K562 (cell line): Measurements from ENCODE around the gene DKK3. TPM values are rescaled to one million over a fixed set of nuclear protein-coding genes. Genes with fewer than 3 reads are reported as not detected.

Experiments used
- ATAC-seq: fragments of 200-7000 bp; cut with Tn5 transposase; 3 replicates; pipeline ENCODE4 v1.9.1; 2020; ENCODE audit warnings: moderate library complexity
- BruUV-seq: library from RNA; stranded (reverse); fragments of 400-500 nt; replicated peaks from 2 replicates; lab custom pipeline; 2021; lab: Mats Ljungman, UMichigan
- CTCF ChIA-PET: fragments of 300-600 bp; formaldehyde crosslinking; extraction: SDS; loops from one replicate; lab custom pipeline; 2021; ENCODE audit warnings: low intra/inter-chr PET ratio; lab: Yijun Ruan, JAX
- POLR2A ChIA-PET: fragments of 300-600, 350-650 bp; sonication (Branson Sonifier 250); formaldehyde crosslinking; extraction: SDS; loops from one replicate; lab custom pipeline; 2021; ENCODE audit warnings: antibody characterized with exemption, inconsistent platforms; lab: Yijun Ruan, JAX
- DNase-seq, 4 experiments: peaks; one replicate each; pipeline versions ENCODE4 v3.0.0 to v3.0.0-alpha.2; 2011 to 2018; ENCODE audit warnings: low spot score in 3 of 4, mixed read lengths in 3 of 4; ENCODE audit errors: extremely low read depth in 1 of 4
- FAIRE-seq: peaks from 2 replicates; lab custom pipeline; 2011; peaks lifted over from hg19 to GRCh38; lab: Jason Lieb, UNC
- H2AFZ ChIP-seq: 2 replicates; pipeline ENCODE4 v1.6.0; 2011; ENCODE audit warnings: low read depth, low read length, control low read depth, inconsistent platforms
- H3K27ac ChIP-seq: fragments of 200-600 bp; 3 replicates; pipeline ENCODE4 v1.8.0; 2011; ENCODE audit warnings: low read depth, mild to moderate bottlenecking, control low read depth, inconsistent platforms, low read length, moderate library complexity, mixed read lengths; ENCODE audit errors: extremely low read depth
- H3K27me3 ChIP-seq, 2 experiments: fragments of 300-600 bp in 1 of 2; 2 replicates in 1 of 2; 3 replicates in 1 of 2; pipeline versions ENCODE4 v1.6.0 to v1.8.0; 2011; ENCODE audit warnings: inconsistent platforms in 2 of 2, low read length in 2 of 2, mild to moderate bottlenecking in 1 of 2, mixed read lengths in 1 of 2, moderate library complexity in 1 of 2; ENCODE audit not compliant: control insufficient read depth in 2 of 2, insufficient read depth in 2 of 2
- H3K36me3 ChIP-seq: fragments of 300-600 bp; 3 replicates; pipeline ENCODE4 v1.8.0; 2011; ENCODE audit warnings: mild to moderate bottlenecking, low read length, inconsistent platforms; ENCODE audit not compliant: control insufficient read depth, insufficient read depth
- H3K4me1 ChIP-seq, 2 experiments: fragments of 200-600 bp in 1 of 2; replicated peaks in 1 of 2; 2 replicates in 1 of 2; 3 replicates in 1 of 2; pipeline versions ENCODE4 v1.5.1 to v1.8.0; 2011; ENCODE audit warnings: inconsistent platforms in 2 of 2, low read length in 2 of 2, mild to moderate bottlenecking in 1 of 2, mixed read lengths in 1 of 2, moderate library complexity in 1 of 2; ENCODE audit not compliant: control insufficient read depth in 2 of 2, insufficient read depth in 2 of 2
- H3K4me2 ChIP-seq: 2 replicates; pipeline ENCODE4 v1.6.1; 2011; ENCODE audit warnings: low read length, control low read depth, inconsistent platforms, mixed read lengths; ENCODE audit not compliant: insufficient read depth
- H3K4me3 ChIP-seq: fragments of 200-600 bp; sonication (generic), shearing (Covaris generic); 2 replicates; pipeline ENCODE4 v1.5.1; 2016; ENCODE audit warnings: control low read depth, inconsistent platforms
- H3K79me2 ChIP-seq: fragments of 200-600 bp; 3 replicates; pipeline ENCODE4 v1.8.0; 2011; ENCODE audit warnings: low read length, inconsistent platforms; ENCODE audit not compliant: control insufficient read depth, insufficient read depth
- H3K9ac ChIP-seq, 2 experiments: 2 replicates each; pipeline versions ENCODE4 v1.6.0 to v1.6.1; 2011; ENCODE audit warnings: low read depth in 2 of 2, low read length in 2 of 2, control low read depth in 1 of 2, inconsistent platforms in 1 of 2, mild to moderate bottlenecking in 1 of 2, mixed read lengths in 1 of 2; ENCODE audit not compliant: insufficient read depth in 1 of 2
- H3K9me1 ChIP-seq: one replicate; pipeline ENCODE4 v1.6.0; 2011; ENCODE audit warnings: inconsistent platforms, mild to moderate bottlenecking, low read length, moderate library complexity; ENCODE audit not compliant: control insufficient read depth, insufficient read depth
- H3K9me3 ChIP-seq: replicated peaks from 2 replicates; pipeline ENCODE4 v1.5.1; 2011; ENCODE audit warnings: low read depth, low read length, inconsistent platforms; ENCODE audit not compliant: control insufficient read depth, insufficient read depth
- H4K20me1 ChIP-seq: replicated peaks from 2 replicates; pipeline ENCODE4 v1.6.1; 2011; ENCODE audit warnings: low read length, inconsistent platforms, mixed read lengths; ENCODE audit not compliant: control insufficient read depth, insufficient read depth
- CEBPZ ChIP-seq: fragments of 150-350 bp; IDR thresholded peaks from 2 replicates; pipeline ENCODE4 v1.6.1; 2014; ENCODE audit warnings: low read depth, mild to moderate bottlenecking, low read length, borderline replicate concordance
- EGR1 ChIP-seq: fragments of 450-650 bp; conservative IDR thresholded peaks from 2 replicates; pipeline ENCODE4 v1.6.1; 2017; ENCODE audit warnings: mild to moderate bottlenecking
- PBX2 ChIP-seq, 2 experiments: IDR thresholded peaks in 1 of 2; conservative IDR thresholded peaks in 1 of 2; 2 replicates each; pipeline ENCODE4 v1.6.1; 2016; ENCODE audit warnings: low read depth in 2 of 2, mild to moderate bottlenecking in 1 of 2, missing compliant biosample characterization in 1 of 2, missing genetic modification characterization in 1 of 2, moderate library complexity in 1 of 2
- SRSF1 ChIP-seq: fragments of 200-400 bp; formaldehyde crosslinking; IDR thresholded peaks from 2 replicates; pipeline ENCODE4 v1.6.1; 2017; ENCODE audit warnings: mild to moderate bottlenecking, low read depth, low read length, moderate library complexity
- ZNF134 ChIP-seq: fragments of 250-450 bp; sonication (Bioruptor Pico); conservative IDR thresholded peaks from 2 replicates; pipeline ENCODE4 v1.4.0; 2020
- WGBS: fragments of 100-300 bp; shearing (Covaris generic); methylation state at CpG from one replicate; pipeline ENCODE4 v1.1.6; 2016; ENCODE audit warnings: low coverage, mixed read lengths; ENCODE audit not compliant: insufficient coverage; ENCODE audit errors: missing lambda C conversion rate; 5-methylcytosine and 5-hydroxymethylcytosine counted together
- in situ Hi-C: fragments of 300-500 bp; cut with MboI; formaldehyde crosslinking; loops from 4 replicates; pipeline ENCODE4 v1.15.0; 2018; ENCODE audit warnings: inconsistent platforms, mixed read lengths
- intact Hi-C: fragments of 100-400 bp; cut with micrococcal nuclease; formaldehyde crosslinking; loops from 2 replicates; pipeline ENCODE4 v1.14.2; 2022
- polyA plus RNA-seq, 8 experiments: library from polyadenylated mRNA; depleted of rRNA in 4 of 8; stranded (reverse) in 5 of 8; unstranded in 3 of 8; fragments of >200 nt; fragmentation: Nextera tagmentation in 2 of 8; fragmentation: Illumina TruSeq in 1 of 8; extraction: Ambion mirVana in 2 of 8; extraction: Trizol in 1 of 8; gene quantifications; 2 replicates each; pipeline versions ENCODE4 v1.2.1 to v1.2.3, GENCODE V29; 2011 to 2014; ENCODE audit warnings: inconsistent platforms in 1 of 8, missing spikeins in 1 of 8
- total RNA-seq, 7 experiments: library from RNA; depleted of rRNA in 6 of 7; stranded (reverse); fragments of >200 nt in 6 of 7; fragmentation: Illumina TruSeq in 2 of 7; extraction: Trizol in 2 of 7; gene quantifications; 2 replicates each; pipeline versions ENCODE4 v1.2.1 to v1.2.3, GENCODE V29; 2011 to 2021; ENCODE audit warnings: low replicate concordance in 1 of 7

The DKK3 gene
- total and polyA plus RNA-seq, 9 of the 15 experiments (the other 6 are each of a cell fraction or from before 2014, with no cell fraction given): 0.14 to 0.85 (median 0.38) TPM; not detected in 6

GRCh38 chr11:12003815-12004214 is 4.6 kb downstream of the DKK3 start:
- H3K4me1 ChIP-seq: peaks cover 0 to 7% of the 10 kb centered on the region in 2 experiments; a peak in 2 of 5 replicates
- H2AFZ ChIP-seq: no peak overlapping the region
- H3K9me1 ChIP-seq: no peaks in the 10 kb centered on the region
- no peak overlapping the region for H3K9ac ChIP-seq
- no peak overlapping the region for H3K27ac ChIP-seq
- H3K9me3 ChIP-seq: no peaks in the 10 kb centered on the region
- no peak for ATAC-seq
- H3K79me2 ChIP-seq: no peaks in the 10 kb centered on the region
- H3K36me3 ChIP-seq: no peaks in the 10 kb centered on the region
- ChIA-PET CTCF (no interaction called here), POLR2A (no interaction called here)
- no peak overlapping the region for H3K4me2 ChIP-seq
- TF ChIP-seq ZNF134 (CRISPR knock-in tag): no peak
- TF ChIP-seq CEBPZ: no peak
- no peak for TF ChIP-seq EGR1
- no peak for TF ChIP-seq PBX2 (CRISPR knock-in tag; IDR thresholded peaks at IDR 0.05; ENCODE audit: low read depth)
- no peak for TF ChIP-seq PBX2 (tag; conservative IDR thresholded peaks at IDR 0.05; ENCODE audit: low read depth)
- TF ChIP-seq SRSF1: no peak
- WGBS: 0% methylated on average over 4 of the region's 4 CpGs
- H3K4me3 ChIP-seq: no peak overlapping the region
- no peaks in the 10 kb centered on the region; the same call in 1 of the 2 replicates for H4K20me1 ChIP-seq
- intact Hi-C loops (no loop called here), in situ Hi-C loops (no loop called here)
- no peak for DNase-seq
- peaks cover 36 to 51% of the 10 kb centered on the region in 2 experiments; a peak in 4 of 5 replicates for H3K27me3 ChIP-seq
- FAIRE-seq: no peak
- no TSS peak for BruUV-seq
